Kidney (tissue), 14 donors: ENCODE data around the gene RIC8B. TPM values are rescaled to one million over a fixed set of nuclear protein-coding genes. Genes with fewer than 3 reads are reported as not detected.

ENCODE experiments used
- DNase-seq, 5 donors: peaks; one replicate each; pipeline ENCODE4 v3.0.0-alpha.2; 2013 to 2020
- FAIRE-seq: peaks from 2 replicates; lab custom pipeline; 2012; peaks lifted over from hg19 to GRCh38; lab: Jason Lieb, UNC
- H3K27ac ChIP-seq, 2 donors: one replicate each; pipeline ENCODE4 v1.7.0; 2013; ENCODE audit warnings: low read depth in 2 of 2, low read length in 2 of 2, inconsistent platforms in 1 of 2
- H3K27me3 ChIP-seq: one replicate; pipeline ENCODE4 v1.7.1; 2013; ENCODE audit warnings: low read length, inconsistent platforms; ENCODE audit not compliant: control insufficient read depth, insufficient read depth
- H3K36me3 ChIP-seq, 3 donors: one replicate each; pipeline versions ENCODE4 v1.7.0 to v1.7.1; 2013; ENCODE audit warnings: low read length in 3 of 3, control low read depth in 1 of 3, inconsistent platforms in 1 of 3; ENCODE audit not compliant: insufficient read depth in 3 of 3, control insufficient read depth in 2 of 3
- H3K4me1 ChIP-seq, 3 donors: one replicate each; pipeline versions ENCODE4 v1.7.0 to v1.7.1; 2013; ENCODE audit warnings: low read length in 3 of 3, inconsistent platforms in 1 of 3, low read depth in 1 of 3; ENCODE audit not compliant: control insufficient read depth in 2 of 3, insufficient read depth in 2 of 3
- H3K4me3 ChIP-seq, 3 donors: one replicate each; pipeline versions ENCODE4 v1.7.0 to v1.8.1; 2013; ENCODE audit warnings: low read length in 3 of 3, control low read depth in 1 of 3, inconsistent platforms in 1 of 3
- H3K9ac ChIP-seq, 3 donors: one replicate each; pipeline versions ENCODE4 v1.7.0 to v1.7.1; 2013; ENCODE audit warnings: low read length in 3 of 3, control low read depth in 1 of 3, inconsistent platforms in 1 of 3
- H3K9me3 ChIP-seq, 3 donors: one replicate each; pipeline versions ENCODE4 v1.7.0 to v1.7.1; 2013; ENCODE audit warnings: low read length in 3 of 3, control low read depth in 1 of 3, inconsistent platforms in 1 of 3; ENCODE audit not compliant: control insufficient read depth in 2 of 3, insufficient read depth in 1 of 3
- intact Hi-C: fragments of 100-400 bp; cut with DNase I; formaldehyde crosslinking; loops from one replicate; pipeline ENCODE4 v1.11.1; 2022
- polyA plus RNA-seq: library from polyadenylated mRNA; stranded (reverse); fragments of 350-450 nt; fragmentation: Illumina TruSeq; extraction: RNeasy Lipid Tissue Mini Kit (QIAGEN cat#74804); gene quantifications from one replicate; pipeline ENCODE4 v1.2.3, GENCODE V29; 2014; ENCODE audit warnings: low read depth, low replicate concordance; ENCODE audit not compliant: insufficient read depth
- total RNA-seq: library from RNA; stranded (reverse); fragmentation: NEBNext Ultra II Directional; extraction: Animal tissue kit (Norgen Biotek cat#: 25700); gene quantifications from one replicate; pipeline ENCODE4 v1.2.1, GENCODE V29; 2021
- TF ChIP-seq, protein P1 (sequence below): IDR thresholded peaks from 3 replicates; pipeline ENCODE4 v1.5.1; 2012; ENCODE audit warnings: mild to moderate bottlenecking, moderate library complexity, borderline replicate concordance; ENCODE audit not compliant: insufficient read depth; ENCODE audit errors: extremely low read depth
- donor health status: control.
- donor health status: control.
- donor health status: control.
- donor health status: control.
- donor health status: control.
- donor health status: DM: yes; HTN: yes; CAD: no.
- donor health status: Normal renal cell carcinoma (clear cell type).

RIC8B gene
- total and polyA plus RNA-seq, 2 donors from 2014 or later, result 7.7 to 18.0 TPM

DNA sequence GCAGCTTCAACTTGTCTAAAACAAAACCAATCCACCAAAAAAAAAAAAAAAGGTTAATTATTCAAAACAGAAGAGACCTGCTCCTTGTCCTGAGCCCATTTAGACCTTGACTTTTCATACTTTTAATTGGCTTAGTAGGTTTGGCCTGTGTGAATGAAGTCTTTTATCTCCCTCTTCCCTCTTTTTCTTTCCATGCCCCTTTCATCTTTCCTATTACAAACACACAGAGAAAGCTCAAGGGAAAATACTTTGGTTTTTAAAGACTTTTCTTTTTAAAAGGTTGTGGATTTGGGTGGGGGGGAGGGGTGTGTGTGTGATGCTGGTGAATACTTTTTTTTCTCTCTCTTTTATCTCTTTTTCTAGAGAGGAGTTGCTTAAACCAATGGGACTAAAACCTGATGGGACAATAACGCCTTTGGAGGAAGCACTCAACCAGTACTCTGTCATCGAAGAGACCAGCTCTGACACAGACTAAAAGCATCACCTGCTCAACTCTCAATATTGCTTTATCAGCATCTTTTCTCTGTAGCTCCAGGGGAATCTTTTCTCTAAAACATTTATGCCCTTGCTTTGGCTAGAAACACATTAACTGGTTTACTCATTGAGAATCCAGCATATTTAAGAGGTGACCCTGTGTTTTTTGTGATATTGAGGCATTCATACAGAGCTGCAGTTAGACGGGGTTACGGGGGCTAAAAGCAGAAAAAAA, 111.2 kb downstream of the RIC8B start:
- no peak for FAIRE-seq

DNA sequence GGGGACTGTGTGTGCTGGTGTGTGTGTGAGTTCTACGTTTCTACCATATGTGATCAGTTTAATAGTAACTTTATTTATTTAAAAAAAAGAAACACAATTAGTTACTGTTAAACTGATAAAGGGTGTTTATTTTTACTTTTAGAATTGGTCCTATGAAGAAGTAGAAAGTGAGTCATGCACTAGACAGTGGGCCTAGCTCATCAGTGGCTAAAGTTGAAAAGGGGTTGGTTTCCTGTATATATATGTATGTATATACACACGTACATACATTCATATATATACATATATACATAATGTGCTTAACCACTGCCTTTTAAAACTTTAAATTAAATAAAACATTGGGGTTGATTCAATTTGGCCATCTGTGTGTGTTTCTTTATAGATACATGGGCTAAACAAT, 112.5 kb downstream of the RIC8B start:
- Histone ChIP-seq H3K36me3 (peaks cover 1 to 14% (median 5%) of the 10 kb centered on the region in 3 donors), H3K4me1 (no peaks in the 10 kb centered on the region), H3K4me3 (no peak overlapping the region), H3K9ac (no peak overlapping the region), H3K9me3 (no peaks in the 10 kb centered on the region), H3K27me3 (no peaks in the 10 kb centered on the region), H3K27ac (no peak overlapping the region)
- DNase-seq, result no peak
- TF ChIP-seq, protein P1, sequence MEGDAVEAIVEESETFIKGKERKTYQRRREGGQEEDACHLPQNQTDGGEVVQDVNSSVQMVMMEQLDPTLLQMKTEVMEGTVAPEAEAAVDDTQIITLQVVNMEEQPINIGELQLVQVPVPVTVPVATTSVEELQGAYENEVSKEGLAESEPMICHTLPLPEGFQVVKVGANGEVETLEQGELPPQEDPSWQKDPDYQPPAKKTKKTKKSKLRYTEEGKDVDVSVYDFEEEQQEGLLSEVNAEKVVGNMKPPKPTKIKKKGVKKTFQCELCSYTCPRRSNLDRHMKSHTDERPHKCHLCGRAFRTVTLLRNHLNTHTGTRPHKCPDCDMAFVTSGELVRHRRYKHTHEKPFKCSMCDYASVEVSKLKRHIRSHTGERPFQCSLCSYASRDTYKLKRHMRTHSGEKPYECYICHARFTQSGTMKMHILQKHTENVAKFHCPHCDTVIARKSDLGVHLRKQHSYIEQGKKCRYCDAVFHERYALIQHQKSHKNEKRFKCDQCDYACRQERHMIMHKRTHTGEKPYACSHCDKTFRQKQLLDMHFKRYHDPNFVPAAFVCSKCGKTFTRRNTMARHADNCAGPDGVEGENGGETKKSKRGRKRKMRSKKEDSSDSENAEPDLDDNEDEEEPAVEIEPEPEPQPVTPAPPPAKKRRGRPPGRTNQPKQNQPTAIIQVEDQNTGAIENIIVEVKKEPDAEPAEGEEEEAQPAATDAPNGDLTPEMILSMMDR, result no peak
- no peak for FAIRE-seq
- intact Hi-C loops, result no loop called here

More for the DNA sequence above, 111.2 kb downstream of the RIC8B start:
- TF ChIP-seq, protein P1, result no peak
- intact Hi-C loops, result no loop called here
- Histone ChIP-seq H3K27ac (no peak overlapping the region), H3K9ac (no peak overlapping the region), H3K4me3 (no peak overlapping the region), H3K27me3 (no peaks in the 10 kb centered on the region), H3K36me3 (peaks cover 3 to 20% (median 5%) of the 10 kb centered on the region in 3 donors), H3K4me1 (no peaks in the 10 kb centered on the region), H3K9me3 (no peaks in the 10 kb centered on the region)
- no peak for DNase-seq

DNA sequence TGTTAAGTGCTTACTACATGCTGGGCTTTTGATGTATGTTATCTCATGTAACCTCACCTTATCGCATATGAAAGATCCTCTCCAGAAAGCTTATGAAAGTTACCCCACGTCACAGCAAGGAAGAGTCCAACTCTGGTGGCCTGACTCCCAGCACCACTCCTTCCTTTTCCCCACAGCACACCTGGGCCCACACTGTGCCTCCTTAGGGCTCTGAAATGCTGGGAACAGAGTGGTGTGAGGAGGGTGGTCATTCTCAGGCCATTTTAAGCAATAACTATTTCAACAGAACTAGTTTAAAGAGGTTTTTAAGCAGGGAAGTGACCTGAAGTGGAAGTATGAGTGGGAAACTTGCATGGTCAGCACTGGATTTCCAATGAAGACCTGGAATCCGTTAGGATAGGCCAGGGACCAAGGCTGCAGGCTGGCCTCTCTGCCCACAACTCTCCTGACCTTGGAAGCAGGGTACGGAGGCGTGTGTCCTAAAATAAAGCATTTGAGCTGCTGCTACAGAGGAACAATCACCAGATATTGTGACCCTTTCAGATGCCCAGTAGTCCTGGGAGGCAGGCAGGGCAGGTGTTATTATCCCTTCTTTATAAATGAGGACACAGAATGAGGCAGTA, 114.0 kb downstream of the RIC8B start:
- no peaks in the 10 kb centered on the region for H3K9me3 ChIP-seq
- no peak overlapping the region for H3K4me3 ChIP-seq
- peaks cover 0 to 8% (median 5%) of the 10 kb centered on the region in 3 donors for H3K36me3 ChIP-seq
- no peak overlapping the region for H3K27ac ChIP-seq
- intact Hi-C loops, result no loop called here
- H3K27me3 ChIP-seq, result no peaks in the 10 kb centered on the region
- DNase-seq (no peak), FAIRE-seq (no peak)
- H3K4me1 ChIP-seq, result peaks cover 0 to 4% (median 0%) of the 10 kb centered on the region in 3 donors
- no peak overlapping the region for H3K9ac ChIP-seq
- TF ChIP-seq, protein P1, result no peak
